HG03520 (cell line): ENCODE results near the gene THADA.
A peak's percentile ranks its signal among the peaks of the same experiment; 100 is the strongest.
"Not testable (repeated sequence)": the region's sequence is repeated elsewhere in the genome, so short reads cannot be mapped to it uniquely, and the experiment has no call there.

Experiments
- ATAC-seq: cut with Tn5 transposase; IDR thresholded peaks from one replicate; pipeline ENCODE4 v1.9.1; 2021; ENCODE audit warnings: mild to moderate bottlenecking, moderate library complexity; ENCODE audit not compliant: unreplicated experiment

Gene THADA

DNA sequence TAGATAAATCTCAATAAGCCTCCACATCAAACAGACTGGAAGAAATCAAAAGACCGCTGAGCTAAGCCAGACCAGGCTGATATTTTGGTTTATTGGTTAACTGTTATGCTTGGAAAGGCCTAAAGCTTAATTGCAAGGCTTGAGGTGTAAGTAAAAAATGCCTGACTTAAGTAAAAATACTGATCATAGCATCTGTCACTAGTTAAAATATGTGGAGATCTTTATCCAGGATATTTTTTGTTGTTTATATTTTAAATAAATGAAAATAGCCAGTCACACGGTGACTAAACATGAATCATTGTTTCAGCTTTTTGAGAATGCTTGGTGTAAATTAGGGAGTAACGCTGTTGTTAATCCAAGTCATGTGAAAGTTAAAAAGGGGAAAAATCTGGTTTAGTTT lies 127.9 kb downstream of the THADA start:
- no peak for ATAC-seq

DNA sequence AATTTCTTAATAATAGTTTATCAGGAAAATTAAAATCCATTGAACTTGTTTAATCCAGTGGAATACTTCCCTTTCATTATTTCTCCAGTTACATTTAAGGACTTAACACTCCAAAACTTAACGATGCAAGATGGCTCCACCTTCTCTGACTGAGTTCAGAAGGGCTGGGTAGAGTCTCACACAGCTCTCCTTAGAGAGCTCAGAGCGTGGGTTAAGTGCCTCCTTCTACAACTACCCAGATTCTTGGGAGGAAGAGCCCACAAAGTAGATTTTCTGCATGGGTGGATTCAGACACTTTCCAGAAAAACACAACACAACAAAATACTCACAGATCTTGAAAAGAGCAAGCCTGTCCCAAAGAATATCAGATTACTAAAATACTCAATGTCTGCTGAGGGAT lies 130.6 kb downstream of the THADA start:
- ATAC-seq: no peak

- no peak for ATAC-seq
Measured at GRCh38 chr2:43464590-43464989, 131.2 kb downstream of the THADA start.

GRCh38 chr2:43462866-43463641 lies 132.8 kb downstream of the THADA start:
- no peak for ATAC-seq

- peak; percentile 66 for ATAC-seq
Measured at GRCh38 chr2:43461453-43462073, 134.3 kb downstream of the THADA start.

- no peak for ATAC-seq
Measured at GRCh38 chr2:43460611-43461365, 135.1 kb downstream of the THADA start.

- ATAC-seq: no peak
Measured at GRCh38 chr2:43460174-43460546, 135.7 kb downstream of the THADA start.

- ATAC-seq: no peak
Measured at GRCh38 chr2:43459446-43460173, 136.2 kb downstream of the THADA start.

GRCh38 chr2:43458014-43458628 lies 137.7 kb downstream of the THADA start:
- ATAC-seq: no peak

- no peak for ATAC-seq
Measured at GRCh38 chr2:43455731-43456642, 139.9 kb downstream of the THADA start.

DNA sequence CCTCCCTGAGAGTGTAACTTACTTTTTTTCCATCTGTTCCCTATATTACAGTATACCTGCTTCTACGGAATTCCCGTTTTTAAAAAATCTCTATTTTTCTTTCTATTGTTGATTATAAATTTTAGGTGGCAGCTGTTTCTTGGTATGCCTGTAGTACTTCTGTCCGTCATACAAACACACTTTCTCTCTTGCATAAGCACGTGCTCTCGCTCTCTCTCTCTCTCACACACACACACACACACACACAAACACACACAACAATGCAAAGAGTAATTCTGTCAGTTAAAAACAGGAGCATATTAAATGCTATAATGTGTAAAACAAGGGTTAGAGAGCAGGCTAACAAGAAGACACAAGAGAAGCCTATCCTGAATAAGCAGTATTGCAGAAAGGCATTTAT lies 140.5 kb downstream of the THADA start:
- no peak for ATAC-seq

DNA sequence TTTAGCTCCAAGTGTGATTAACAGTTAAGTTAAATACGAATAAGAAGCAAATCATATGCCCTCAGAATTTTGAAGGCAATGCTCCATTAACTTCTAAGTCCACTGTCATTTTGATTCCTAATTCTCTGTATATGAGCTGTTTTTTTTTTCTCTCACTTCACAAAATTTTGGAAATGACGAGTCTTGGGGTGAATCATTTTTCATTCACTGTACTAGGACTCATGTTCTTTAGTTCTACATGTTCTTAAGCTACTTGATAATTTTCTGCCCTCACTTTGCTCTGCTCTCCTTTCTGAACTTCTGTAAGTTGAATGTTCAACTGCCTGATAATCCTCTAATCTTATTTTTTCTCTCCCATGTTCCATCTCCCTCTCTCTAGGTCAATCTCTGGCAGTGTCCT lies 141.0 kb downstream of the THADA start:
- ATAC-seq: no peak

DNA sequence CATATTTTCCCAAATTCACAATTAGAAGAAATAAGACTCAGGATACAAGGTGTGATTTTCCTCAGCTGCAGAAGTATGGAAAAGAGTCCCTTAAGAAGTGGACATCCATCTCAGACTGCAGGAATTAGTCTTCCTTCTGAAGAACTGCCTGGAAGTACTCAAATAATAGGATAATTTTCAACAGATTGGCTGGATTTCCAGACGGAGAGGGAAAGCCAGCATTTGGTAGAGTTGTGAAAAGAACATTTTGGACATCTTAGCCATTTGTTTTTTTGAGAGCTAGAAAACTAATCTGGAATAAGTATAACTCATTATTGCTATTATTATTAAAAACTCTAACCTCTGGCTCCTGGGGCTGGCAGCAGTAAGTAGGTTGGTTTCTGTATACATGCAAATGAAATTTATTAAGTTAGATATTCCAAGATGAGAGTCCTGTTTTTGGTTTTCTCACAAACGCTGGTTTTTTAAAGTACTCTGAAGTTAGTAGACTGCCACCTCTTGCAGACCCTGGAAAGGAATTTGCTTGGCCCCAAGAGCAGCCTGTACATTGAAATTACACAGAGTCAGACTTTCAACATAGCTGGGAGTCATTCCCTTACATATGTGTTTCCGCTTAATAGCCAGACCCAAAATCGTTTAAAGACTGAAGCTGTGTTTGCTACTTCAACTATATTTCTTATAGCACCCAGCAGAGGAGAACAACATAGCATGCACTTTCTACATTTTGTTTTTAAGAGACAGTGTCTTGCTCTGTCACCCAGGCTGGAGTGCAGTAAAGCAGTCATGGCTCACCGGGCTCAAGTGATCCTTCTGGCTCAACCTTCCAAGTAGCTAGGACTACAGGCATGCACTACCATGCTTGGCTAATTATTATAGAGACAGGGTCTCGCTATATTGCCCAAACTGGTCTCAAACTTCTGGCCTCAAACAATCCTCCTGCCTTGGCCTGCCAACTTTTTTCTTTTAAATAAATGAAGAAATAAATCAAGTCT lies 142.4 kb downstream of the THADA start:
- no peak for ATAC-seq

DNA sequence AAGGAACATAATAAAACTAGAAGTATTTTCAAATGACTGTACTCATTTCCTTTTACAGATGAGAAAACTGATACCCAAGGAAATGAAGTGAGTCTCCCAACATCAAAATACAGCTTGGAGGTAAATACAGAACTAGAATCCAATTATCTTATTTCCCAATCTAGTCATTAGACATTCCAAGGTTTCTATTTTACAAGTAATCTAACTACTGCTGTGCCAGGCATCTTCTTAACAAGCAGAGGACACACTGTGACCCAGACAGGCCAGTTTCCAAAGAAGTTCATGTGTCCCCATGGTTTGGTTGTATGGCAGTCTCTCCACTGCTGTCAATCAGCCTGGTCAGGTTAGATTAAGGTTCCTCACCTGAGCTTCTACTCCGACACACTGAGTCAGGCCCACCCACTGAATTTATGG lies 143.5 kb downstream of the THADA start:
- ATAC-seq: no peak

- ATAC-seq: no peak
Measured at GRCh38 chr2:43450617-43451016, 145.2 kb downstream of the THADA start.

DNA sequence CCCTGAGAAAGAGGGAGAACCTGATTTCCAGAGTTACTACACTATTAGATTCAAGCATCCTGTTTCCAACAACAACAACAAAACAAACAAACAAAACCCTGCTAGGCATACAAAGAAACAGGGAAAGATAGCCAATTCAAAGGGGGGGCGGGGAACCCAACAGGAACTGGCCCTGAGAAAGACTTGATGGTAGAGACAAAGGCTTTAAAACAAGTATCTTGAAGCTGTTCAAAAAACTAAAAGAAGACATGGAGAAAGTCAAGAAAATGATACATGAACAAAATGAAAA lies 147.1 kb downstream of the THADA start:
- ATAC-seq: no peak

- no peak for ATAC-seq
Measured at GRCh38 chr2:43448011-43448821, 147.6 kb downstream of the THADA start.

DNA sequence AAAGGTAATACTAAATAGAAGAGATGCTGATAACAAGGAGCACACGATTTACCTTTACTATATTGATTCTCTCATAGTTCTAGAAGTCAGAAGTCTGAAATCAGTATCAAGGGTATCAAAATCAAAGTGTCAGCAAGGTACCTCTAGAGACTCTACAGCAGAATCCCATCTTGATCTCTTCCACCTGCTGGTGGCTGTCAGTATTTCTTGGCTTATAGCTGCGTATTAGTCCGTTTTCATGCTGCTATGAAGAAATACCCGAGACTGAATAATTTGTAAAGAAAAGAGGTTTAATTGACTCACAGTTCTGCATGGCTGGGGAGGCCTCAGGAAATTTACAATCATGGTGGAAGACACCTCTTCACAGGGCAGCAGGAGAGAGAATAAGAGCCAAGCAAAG lies 149.1 kb downstream of the THADA start:
- not testable (repeated sequence) for ATAC-seq
